GM18517 (cell line): ENCODE data around the gene STPG3.

Source experiments
- ATAC-seq: cut with Tn5 transposase; IDR thresholded peaks from one replicate; pipeline ENCODE4 v1.9.1; 2021; ENCODE audit warnings: mild to moderate bottlenecking, moderate library complexity; ENCODE audit not compliant: unreplicated experiment

STPG3 gene

GRCh38 chr9:137221506-137222111 lies 29.5 kb upstream of the STPG3 start:
- no peak for ATAC-seq

- ATAC-seq: no peak
Measured at GRCh38 chr9:137222190-137223077, 28.7 kb upstream of the STPG3 start, which contains the start of gene RNF208. TSS of gene RNF208 (minus strand) at chr9:137222240. CDS start at chr9:137221212, 1,028 bp downstream.

- ATAC-seq: peak; percentile 72
Measured at GRCh38 chr9:137223078-137223970, 27.8 kb upstream of the STPG3 start.

- ATAC-seq: no peak
Measured at GRCh38 chr9:137224830-137225694, 26.0 kb upstream of the STPG3 start, which contains the start of gene CYSRT1. TSS of gene CYSRT1 (plus strand) at chr9:137225174. CDS start at chr9:137225622, 448 bp downstream.

DNA sequence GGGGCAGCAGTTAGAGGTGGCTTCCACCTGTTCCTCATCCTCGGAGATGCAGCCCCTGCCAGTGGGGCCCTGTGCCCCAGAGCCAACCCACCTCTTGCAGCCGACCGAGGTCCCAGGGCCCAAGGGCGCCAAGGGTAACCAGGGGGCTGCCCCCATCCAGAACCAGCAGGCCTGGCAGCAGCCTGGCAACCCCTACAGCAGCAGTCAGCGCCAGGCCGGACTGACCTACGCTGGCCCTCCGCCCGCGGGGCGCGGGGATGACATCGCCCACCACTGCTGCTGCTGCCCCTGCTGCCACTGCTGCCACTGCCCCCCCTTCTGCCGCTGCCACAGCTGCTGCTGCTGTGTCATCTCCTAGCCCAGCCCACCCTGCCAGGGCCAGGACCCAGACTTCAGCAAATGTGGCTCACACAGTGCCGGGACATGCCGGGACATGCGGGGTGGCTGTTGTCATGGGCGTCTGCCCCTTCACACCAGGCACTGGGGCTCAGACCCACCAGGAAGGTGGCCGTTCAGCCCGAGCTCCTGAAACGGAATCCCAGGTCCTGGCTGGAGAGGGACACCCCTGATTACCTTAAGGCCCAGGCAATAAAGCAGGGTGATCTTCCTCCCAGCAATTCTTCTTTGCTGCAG lies 25.3 kb upstream of the STPG3 start:
- ATAC-seq: no peak

GRCh38 chr9:137226338-137227053 lies 24.6 kb upstream of the STPG3 start:
- no peak for ATAC-seq

- no peak for ATAC-seq
Measured at GRCh38 chr9:137227054-137227852, 23.8 kb upstream of the STPG3 start, which contains the start of gene RNF224. TSS of gene RNF224 (plus strand) at chr9:137227502. CDS start at chr9:137228336, 834 bp downstream.

DNA sequence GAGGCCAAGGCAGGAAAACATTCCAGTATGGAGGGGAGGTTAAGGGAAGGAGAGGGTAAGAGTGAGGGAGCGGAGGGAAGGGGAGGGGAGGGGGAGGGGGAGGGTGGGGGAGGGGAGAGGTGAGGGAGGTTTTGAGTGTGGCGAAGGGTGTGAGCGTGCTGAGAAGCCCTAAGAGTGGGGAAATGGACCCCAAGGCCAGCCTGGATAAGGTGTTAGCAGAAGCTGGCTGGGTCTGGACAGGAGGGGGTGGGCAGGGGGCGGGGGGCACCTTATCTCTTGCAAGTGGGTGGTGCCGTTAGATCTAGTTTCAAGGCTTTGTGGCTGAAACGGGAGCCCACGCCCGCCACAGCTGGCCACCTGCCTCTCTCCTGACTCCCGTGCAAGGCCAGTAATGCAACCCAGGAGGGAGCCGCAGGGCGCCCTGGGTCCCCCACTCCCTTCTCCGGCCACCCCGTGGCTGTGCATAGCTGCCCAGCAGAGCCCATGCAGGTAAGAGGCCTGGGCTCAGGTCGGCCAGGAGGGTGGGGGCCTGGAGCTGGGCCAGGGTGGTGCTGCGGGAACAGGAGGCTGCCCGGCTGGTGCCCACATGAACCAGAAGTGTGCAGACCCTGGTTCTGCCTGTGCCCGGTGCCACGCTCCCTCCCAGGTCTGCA lies 23.1 kb upstream of the STPG3 start:
- no peak for ATAC-seq

GRCh38 chr9:137228506-137228967 lies 22.5 kb upstream of the STPG3 start:
- no peak for ATAC-seq

- ATAC-seq: no peak
Measured at GRCh38 chr9:137228968-137229896, 21.9 kb upstream of the STPG3 start.

- no peak for ATAC-seq
Measured at GRCh38 chr9:137229903-137230704, 21.0 kb upstream of the STPG3 start.

DNA sequence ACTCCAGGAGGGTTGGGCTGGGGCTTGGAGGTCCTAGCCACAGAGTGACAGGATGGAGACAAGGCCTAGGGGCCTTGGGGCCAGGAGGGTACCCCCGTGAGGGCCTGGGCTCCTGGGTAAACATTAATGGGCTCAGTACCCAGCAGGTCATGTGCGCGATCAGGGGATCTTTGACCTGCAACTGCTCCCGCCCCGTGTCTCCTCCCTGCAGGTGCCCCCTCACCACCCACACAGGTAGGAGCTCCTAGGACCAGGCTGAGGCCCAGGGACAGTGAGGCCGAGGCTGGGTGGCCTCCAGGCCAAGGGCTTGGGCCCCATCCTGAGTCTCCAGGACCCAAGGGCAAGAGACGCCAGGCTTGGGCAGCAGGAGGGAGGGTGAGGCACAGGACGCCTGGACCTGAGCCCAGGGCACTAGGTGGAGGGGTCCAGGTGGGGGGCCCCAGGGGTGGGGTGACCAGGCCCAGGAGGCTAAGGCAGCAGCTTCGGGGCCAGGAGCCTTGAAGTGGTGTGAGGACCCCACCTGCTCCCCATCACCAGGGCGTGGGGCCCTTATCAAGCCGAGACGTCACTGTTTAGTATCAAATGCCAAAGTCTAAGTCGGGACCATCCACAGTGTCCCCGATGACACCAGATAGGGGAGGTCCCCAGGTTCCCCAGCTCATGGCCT lies 20.2 kb upstream of the STPG3 start, which contains the start of gene SLC34A3:
SLC34A3 (plus strand) TSS at position 197 of the 667 bp plus-strand sequence. CDS start 802 bp downstream, outside the sequence.
- no peak for ATAC-seq

GRCh38 chr9:137231372-137232039 lies 19.6 kb upstream of the STPG3 start:
- ATAC-seq: no peak

GRCh38 chr9:137232101-137232500 lies 19.0 kb upstream of the STPG3 start:
- no peak for ATAC-seq
